ENCODE measurements around the gene ARHGAP12.

DNA sequence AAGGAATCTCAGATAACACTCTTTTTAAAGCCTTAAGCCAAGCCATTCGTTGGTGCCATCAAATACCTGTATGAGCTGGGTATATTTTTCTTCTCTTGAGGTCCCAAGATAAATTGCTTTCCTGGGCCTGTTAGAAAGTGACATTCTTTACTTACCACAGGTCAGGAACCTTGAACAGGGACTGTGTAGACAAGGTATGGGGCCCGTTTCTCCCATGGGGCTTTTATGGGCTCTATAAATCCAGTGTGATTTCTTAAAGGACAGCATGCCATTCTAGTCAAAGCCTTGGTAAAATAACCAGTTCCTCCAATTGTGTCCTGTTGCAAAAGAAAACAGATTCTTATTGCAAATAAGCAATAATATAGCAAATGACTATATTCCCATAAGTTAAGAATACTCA, 24.8 kb upstream of the ARHGAP12 start:
- TF ChIP-seq MXI1 (conservative IDR thresholded peaks at IDR 0.05; ENCODE audit: poor library complexity, severe bottlenecking) (no peak), EP300 (conservative IDR thresholded peaks at IDR 0.05; ENCODE audit: poor library complexity, severe bottlenecking) (no peak), EZH2 (IDR thresholded peaks at IDR 0.05; ENCODE audit: borderline replicate concordance, insufficient read depth, low read length, poor library complexity, severe bottlenecking) (no peak), POLR2AphosphoS5 (IDR thresholded peaks at IDR 0.05) (no peak), SMC3 (conservative IDR thresholded peaks at IDR 0.05; ENCODE audit: poor library complexity) (no peak), TAF1 (IDR thresholded peaks at IDR 0.05; ENCODE audit: low read depth) (no peak), RAD21 (conservative IDR thresholded peaks at IDR 0.05) (no peak)
- TF ChIP-seq, protein P1, sequence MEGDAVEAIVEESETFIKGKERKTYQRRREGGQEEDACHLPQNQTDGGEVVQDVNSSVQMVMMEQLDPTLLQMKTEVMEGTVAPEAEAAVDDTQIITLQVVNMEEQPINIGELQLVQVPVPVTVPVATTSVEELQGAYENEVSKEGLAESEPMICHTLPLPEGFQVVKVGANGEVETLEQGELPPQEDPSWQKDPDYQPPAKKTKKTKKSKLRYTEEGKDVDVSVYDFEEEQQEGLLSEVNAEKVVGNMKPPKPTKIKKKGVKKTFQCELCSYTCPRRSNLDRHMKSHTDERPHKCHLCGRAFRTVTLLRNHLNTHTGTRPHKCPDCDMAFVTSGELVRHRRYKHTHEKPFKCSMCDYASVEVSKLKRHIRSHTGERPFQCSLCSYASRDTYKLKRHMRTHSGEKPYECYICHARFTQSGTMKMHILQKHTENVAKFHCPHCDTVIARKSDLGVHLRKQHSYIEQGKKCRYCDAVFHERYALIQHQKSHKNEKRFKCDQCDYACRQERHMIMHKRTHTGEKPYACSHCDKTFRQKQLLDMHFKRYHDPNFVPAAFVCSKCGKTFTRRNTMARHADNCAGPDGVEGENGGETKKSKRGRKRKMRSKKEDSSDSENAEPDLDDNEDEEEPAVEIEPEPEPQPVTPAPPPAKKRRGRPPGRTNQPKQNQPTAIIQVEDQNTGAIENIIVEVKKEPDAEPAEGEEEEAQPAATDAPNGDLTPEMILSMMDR (IDR thresholded peaks at IDR 0.05; ENCODE audit: poor library complexity, severe bottlenecking): no peak
- TF ChIP-seq, protein P2, sequence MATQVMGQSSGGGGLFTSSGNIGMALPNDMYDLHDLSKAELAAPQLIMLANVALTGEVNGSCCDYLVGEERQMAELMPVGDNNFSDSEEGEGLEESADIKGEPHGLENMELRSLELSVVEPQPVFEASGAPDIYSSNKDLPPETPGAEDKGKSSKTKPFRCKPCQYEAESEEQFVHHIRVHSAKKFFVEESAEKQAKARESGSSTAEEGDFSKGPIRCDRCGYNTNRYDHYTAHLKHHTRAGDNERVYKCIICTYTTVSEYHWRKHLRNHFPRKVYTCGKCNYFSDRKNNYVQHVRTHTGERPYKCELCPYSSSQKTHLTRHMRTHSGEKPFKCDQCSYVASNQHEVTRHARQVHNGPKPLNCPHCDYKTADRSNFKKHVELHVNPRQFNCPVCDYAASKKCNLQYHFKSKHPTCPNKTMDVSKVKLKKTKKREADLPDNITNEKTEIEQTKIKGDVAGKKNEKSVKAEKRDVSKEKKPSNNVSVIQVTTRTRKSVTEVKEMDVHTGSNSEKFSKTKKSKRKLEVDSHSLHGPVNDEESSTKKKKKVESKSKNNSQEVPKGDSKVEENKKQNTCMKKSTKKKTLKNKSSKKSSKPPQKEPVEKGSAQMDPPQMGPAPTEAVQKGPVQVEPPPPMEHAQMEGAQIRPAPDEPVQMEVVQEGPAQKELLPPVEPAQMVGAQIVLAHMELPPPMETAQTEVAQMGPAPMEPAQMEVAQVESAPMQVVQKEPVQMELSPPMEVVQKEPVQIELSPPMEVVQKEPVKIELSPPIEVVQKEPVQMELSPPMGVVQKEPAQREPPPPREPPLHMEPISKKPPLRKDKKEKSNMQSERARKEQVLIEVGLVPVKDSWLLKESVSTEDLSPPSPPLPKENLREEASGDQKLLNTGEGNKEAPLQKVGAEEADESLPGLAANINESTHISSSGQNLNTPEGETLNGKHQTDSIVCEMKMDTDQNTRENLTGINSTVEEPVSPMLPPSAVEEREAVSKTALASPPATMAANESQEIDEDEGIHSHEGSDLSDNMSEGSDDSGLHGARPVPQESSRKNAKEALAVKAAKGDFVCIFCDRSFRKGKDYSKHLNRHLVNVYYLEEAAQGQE (IDR thresholded peaks at IDR 0.05; ENCODE audit: borderline replicate concordance): no peak

Measured in neural cell (in vitro differentiated cells).